Body of pancreas (tissue), 4 donors: ENCODE results near the gene SLC29A1. TPM values are rescaled to one million over a fixed set of nuclear protein-coding genes. Genes with fewer than 3 reads are reported as not detected.
A peak's percentile ranks its signal among the peaks of the same experiment; 100 is the strongest.

ENCODE experiments used
- ATAC-seq: fragments of 150-250 bp; one replicate; pipeline ENCODE4 v1.9.1; 2016
- DNase-seq, 4 donors: peaks; one replicate each; pipeline ENCODE4 v3.0.0-alpha.2; 2019
- H3K27ac ChIP-seq, 4 donors: fragments of 200-600 bp; sonication (generic); 1 replicate in 3 of 4; 2 replicates in 1 of 4; pipeline versions ENCODE4 v1.5.1 to v1.6.1; 2016 to 2019; ENCODE audit warnings: mild to moderate bottlenecking in 1 of 4, mixed read lengths in 1 of 4, moderate library complexity in 1 of 4
- H3K27me3 ChIP-seq, 2 donors: fragments of 200-600 bp; sonication (generic); one replicate each; pipeline ENCODE4 v1.6.0; 2016; ENCODE audit warnings: mild to moderate bottlenecking in 1 of 2
- H3K36me3 ChIP-seq, 2 donors: fragments of 200-600 bp; sonication (generic); replicated peaks in 1 of 2; 2 replicates each; pipeline ENCODE4 v1.5.1; 2016; ENCODE audit warnings: low read depth in 2 of 2; ENCODE audit not compliant: insufficient read depth in 1 of 2
- H3K4me1 ChIP-seq: fragments of 200-600 bp; sonication (generic); one replicate; pipeline ENCODE4 v1.6.0; 2016
- H3K4me3 ChIP-seq, 2 donors: fragments of 200-600 bp; sonication (generic); 1 replicate in 1 of 2; 2 replicates in 1 of 2; pipeline ENCODE4 v1.5.1; 2016 to 2019
- H3K9me3 ChIP-seq, 3 donors: fragments of 200-600 bp; sonication (generic); 1 replicate in 2 of 3; 2 replicates in 1 of 3; pipeline ENCODE4 v1.5.1; 2016
- CTCF ChIP-seq, 7 experiments: fragments of 450-650 bp in 4 of 7; fragments of 200-600 bp in 3 of 7; sonication (generic) in 3 of 7; IDR thresholded peaks; one replicate each; pipeline ENCODE4 v1.5.1; 2016 to 2019; ENCODE audit warnings: antibody characterized with exemption in 7 of 7
- POLR2A ChIP-seq, 3 donors: fragments of 450-650 bp; IDR thresholded peaks; one replicate each; pipeline ENCODE4 v1.6.1; 2016; ENCODE audit warnings: antibody characterized with exemption in 3 of 3, mild to moderate bottlenecking in 2 of 3
- WGBS, 2 donors: methylation state at CpG; one replicate each; pipeline ENCODE4 v1.1.5; 2017; 5-methylcytosine and 5-hydroxymethylcytosine counted together
- intact Hi-C: fragments of 100-400 bp; cut with DNase I; formaldehyde crosslinking; loops from one replicate; pipeline ENCODE4 v1.15.1; 2023
- total RNA-seq, 2 donors: library from RNA; depleted of rRNA; stranded (reverse); fragments of >200 nt; gene quantifications; one replicate each; pipeline ENCODE4 v1.1.0, GENCODE V29; 2016

Gene SLC29A1
- total RNA-seq, 2 donors from 2014 or later, result 44.8 to 90.3 TPM

- peaks cover 0 to 2% of the 10 kb centered on the region in 2 donors for H3K36me3 ChIP-seq
- 73 to 83% methylated on average over 4 of the region's 4 CpGs for WGBS, 2 donors
- intact Hi-C loops, result no loop called here
- H3K9me3 ChIP-seq, result no peaks in the 10 kb centered on the region
- ATAC-seq (no peak), DNase-seq (no peak)
- H3K27ac ChIP-seq, result no peak overlapping the region
- peaks cover 91% of the 10 kb centered on the region for H3K4me1 ChIP-seq
- no peak for TF ChIP-seq CTCF (IDR thresholded peaks at IDR 0.05)
- no peak for TF ChIP-seq POLR2A (IDR thresholded peaks at IDR 0.05)
- no peak overlapping the region for H3K4me3 ChIP-seq
- H3K27me3 ChIP-seq, result no peaks in the 10 kb centered on the region
Observed at GRCh38 chr6:44224965-44225305, 1.5 kb downstream of the SLC29A1 start.

GRCh38 chr6:44225579-44226325, 2.4 kb downstream of the SLC29A1 start:
- intact Hi-C loops, result no loop called here
- TF ChIP-seq POLR2A (IDR thresholded peaks at IDR 0.05) (no peak), CTCF (IDR thresholded peaks at IDR 0.05) (no peak)
- ATAC-seq (no peak), DNase-seq (no peak)
- WGBS, 2 donors, result 53 to 63% methylated on average over 8 of the region's 8 CpGs
- H3K9me3 ChIP-seq, result no peaks in the 10 kb centered on the region
- H3K4me3 ChIP-seq, result no peak overlapping the region
- H3K36me3 ChIP-seq, result peaks cover 0 to 3% of the 10 kb centered on the region in 2 donors
- peak overlapping the region in 1 of 4 donors; percentile 27 for H3K27ac ChIP-seq
- H3K4me1 ChIP-seq, result peaks cover 82% of the 10 kb centered on the region
- no peaks in the 10 kb centered on the region for H3K27me3 ChIP-seq

GRCh38 chr6:44226368-44227147, 3.2 kb downstream of the SLC29A1 start:
- intact Hi-C loops, result no loop called here
- no peak for ATAC-seq
- H3K27me3 ChIP-seq, result no peaks in the 10 kb centered on the region
- no peak overlapping the region for H3K4me3 ChIP-seq
- no peak for DNase-seq
- H3K4me1 ChIP-seq, result peaks cover 74% of the 10 kb centered on the region
- 23 to 29% methylated on average over 14 to 15 of the region's 15 CpGs for WGBS, 2 donors
- H3K36me3 ChIP-seq, result peaks cover 0 to 3% of the 10 kb centered on the region in 2 donors
- no peak for TF ChIP-seq POLR2A (IDR thresholded peaks at IDR 0.05)
- TF ChIP-seq CTCF (IDR thresholded peaks at IDR 0.05), result no peak
- peak overlapping the region in 1 of 4 donors; percentile 38 for H3K27ac ChIP-seq
- H3K9me3 ChIP-seq, result no peaks in the 10 kb centered on the region

- Histone ChIP-seq H3K9me3 (no peaks in the 10 kb centered on the region), H3K27ac (peak overlapping the region in 1 of 4 donors; percentile 38), H3K4me3 (no peak overlapping the region), H3K4me1 (peaks cover 69% of the 10 kb centered on the region), H3K36me3 (peaks cover 0 to 6% of the 10 kb centered on the region in 2 donors), H3K27me3 (no peaks in the 10 kb centered on the region)
- ATAC-seq (no peak), DNase-seq (no peak)
- no peak for TF ChIP-seq POLR2A (IDR thresholded peaks at IDR 0.05)
- TF ChIP-seq CTCF (IDR thresholded peaks at IDR 0.05), result no peak
- 52 to 74% methylated on average over 3 to 7 of the region's 7 CpGs for WGBS, 2 donors
- intact Hi-C loops, result no loop called here
Observed at GRCh38 chr6:44227148-44227793, 3.9 kb downstream of the SLC29A1 start.
